Suprapubic skin (tissue), 4 donors: ENCODE results near the gene GSN. TPM values are rescaled to one million over a fixed set of nuclear protein-coding genes. Genes with fewer than 3 reads are reported as not detected.

ENCODE experiments used
- DNase-seq, 2 donors: peaks; one replicate each; pipeline ENCODE4 v3.0.0-alpha.2; 2019; ENCODE audit warnings: low spot score in 2 of 2
- H3K27ac ChIP-seq: fragments of 200-600 bp; sonication (generic); one replicate; pipeline ENCODE4 v1.5.1; 2019
- H3K27me3 ChIP-seq: fragments of 200-600 bp; sonication (generic); one replicate; pipeline ENCODE4 v1.5.1; 2019
- H3K36me3 ChIP-seq: fragments of 200-600 bp; sonication (generic); one replicate; pipeline ENCODE4 v1.5.1; 2019
- H3K4me1 ChIP-seq: fragments of 200-600 bp; sonication (generic); one replicate; pipeline ENCODE4 v1.5.1; 2019
- H3K4me3 ChIP-seq: fragments of 200-600 bp; sonication (generic); one replicate; pipeline ENCODE4 v1.5.1; 2019; ENCODE audit warnings: mild to moderate bottlenecking
- H3K9me3 ChIP-seq: fragments of 200-600 bp; sonication (generic); one replicate; pipeline ENCODE4 v1.5.1; 2019
- CTCF ChIP-seq, 2 donors: fragments of 200-600 bp in 1 of 2; fragments of 450-650 bp in 1 of 2; sonication (generic) in 1 of 2; IDR thresholded peaks; one replicate each; pipeline ENCODE4 v1.5.1; 2016 to 2019; ENCODE audit warnings: antibody characterized with exemption in 2 of 2, mild to moderate bottlenecking in 1 of 2, moderate library complexity in 1 of 2
- EP300 ChIP-seq: sonication (generic); formaldehyde crosslinking; IDR thresholded peaks from one replicate; pipeline ENCODE4 v1.6.1; 2017; ENCODE audit warnings: antibody characterized with exemption
- POLR2A ChIP-seq, 2 donors: fragments of 450-650 bp; IDR thresholded peaks; one replicate each; pipeline ENCODE4 v1.6.1; 2017; ENCODE audit warnings: antibody characterized with exemption in 2 of 2, mild to moderate bottlenecking in 2 of 2, moderate library complexity in 2 of 2
- POLR2AphosphoS5 ChIP-seq, 3 donors: sonication (generic); formaldehyde crosslinking; IDR thresholded peaks; one replicate each; pipeline ENCODE4 v1.6.1; 2017; ENCODE audit warnings: antibody characterized with exemption in 3 of 3
- WGBS: methylation state at CpG from one replicate; pipeline ENCODE4 v1.1.5; 2018; 5-methylcytosine and 5-hydroxymethylcytosine counted together
- total RNA-seq, 4 donors: library from RNA; depleted of rRNA; stranded (reverse); fragments of >200 nt; gene quantifications; one replicate each; pipeline ENCODE4 v1.1.0, GENCODE V29; 2016

Gene GSN
- total RNA-seq, 4 donors from 2014 or later = 681 to 944 (median 771) TPM

DNA sequence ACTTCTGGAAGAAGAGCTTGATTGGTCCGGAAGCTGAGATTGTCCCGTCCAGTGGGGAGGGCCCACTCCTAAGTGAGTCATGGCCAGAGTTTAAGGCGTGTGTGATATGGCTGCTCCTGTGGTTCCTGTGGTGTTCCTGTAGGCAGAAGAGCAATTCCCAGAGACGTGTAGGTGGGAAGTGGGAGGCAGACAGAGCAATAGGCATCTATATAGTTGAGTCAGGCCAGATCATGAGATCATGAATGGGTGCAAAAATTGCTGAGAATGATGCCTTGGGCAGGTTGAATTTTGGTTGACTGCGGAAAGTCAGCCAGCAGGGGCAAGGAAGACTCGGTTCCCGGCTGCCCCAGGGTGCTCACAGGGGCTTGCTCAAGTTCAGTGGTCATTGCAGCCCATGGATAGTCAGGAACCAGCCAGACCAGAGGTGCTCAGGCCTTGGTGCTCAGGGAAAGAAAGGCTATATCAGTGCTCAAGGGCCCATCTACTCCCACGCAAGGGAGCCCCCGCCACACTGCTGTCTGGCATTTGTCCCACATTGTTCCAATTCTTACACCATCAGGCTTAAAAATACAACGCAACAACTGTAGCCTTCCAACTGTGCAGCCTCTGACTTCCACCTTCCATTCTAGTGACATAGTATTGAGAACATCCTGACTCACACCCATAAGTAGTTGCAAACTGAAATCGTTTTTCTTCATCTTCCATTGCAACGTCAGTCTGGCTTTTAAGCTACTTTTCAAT is 21.0 kb upstream of the GSN start:
- H3K36me3 ChIP-seq = no peaks in the 10 kb centered on the region
- H3K4me1 ChIP-seq = peaks cover 4% of the 10 kb centered on the region
- no peaks in the 10 kb centered on the region for H3K27me3 ChIP-seq
- no peak for TF ChIP-seq POLR2AphosphoS5 (IDR thresholded peaks at IDR 0.05)
- no peak for TF ChIP-seq POLR2A (IDR thresholded peaks at IDR 0.05)
- no peak for TF ChIP-seq EP300
- no peak for TF ChIP-seq CTCF (IDR thresholded peaks at IDR 0.05)
- no peak overlapping the region for H3K27ac ChIP-seq
- no peak for DNase-seq
- H3K4me3 ChIP-seq = no peak overlapping the region
- WGBS = 75% methylated on average over 12 of the region's 12 CpGs
- no peaks in the 10 kb centered on the region for H3K9me3 ChIP-seq

DNA sequence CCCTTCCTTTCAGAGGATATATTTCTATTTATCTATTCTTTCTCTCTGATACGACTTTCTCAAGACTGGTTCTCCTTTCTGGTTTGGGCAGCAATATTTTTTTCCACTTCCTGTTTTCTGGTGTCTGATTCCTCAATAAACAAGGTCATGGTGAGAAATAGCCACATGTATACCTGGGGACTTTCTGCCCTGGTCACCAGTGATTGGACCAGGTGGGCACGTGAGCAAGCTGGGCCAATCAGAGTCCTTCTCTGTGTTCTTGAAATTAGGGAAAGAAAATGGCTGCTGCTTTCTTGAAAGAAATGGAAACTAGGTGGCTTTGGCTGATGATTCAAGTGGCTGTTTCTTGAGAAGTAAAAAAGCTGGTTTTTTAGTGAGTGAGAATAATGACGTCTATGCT is 18.4 kb upstream of the GSN start:
- no peak for DNase-seq
- Histone ChIP-seq H3K9me3 (no peaks in the 10 kb centered on the region), H3K4me1 (peaks cover 4% of the 10 kb centered on the region), H3K27ac (no peak overlapping the region), H3K27me3 (no peaks in the 10 kb centered on the region), H3K36me3 (no peaks in the 10 kb centered on the region), H3K4me3 (no peak overlapping the region)
- 81% methylated on average over 3 of the region's 3 CpGs for WGBS
- no peak for TF ChIP-seq POLR2A (IDR thresholded peaks at IDR 0.05)
- no peak for TF ChIP-seq EP300
- no peak for TF ChIP-seq POLR2AphosphoS5 (IDR thresholded peaks at IDR 0.05)
- no peak for TF ChIP-seq CTCF (IDR thresholded peaks at IDR 0.05)

- 91% methylated on average over 5 of the region's 5 CpGs for WGBS
- Histone ChIP-seq H3K4me1 (peaks cover under 1% of the 10 kb centered on the region), H3K27ac (no peak overlapping the region), H3K4me3 (no peak overlapping the region), H3K36me3 (no peaks in the 10 kb centered on the region), H3K9me3 (no peaks in the 10 kb centered on the region), H3K27me3 (no peaks in the 10 kb centered on the region)
- TF ChIP-seq CTCF (IDR thresholded peaks at IDR 0.05) = no peak
- no peak for TF ChIP-seq POLR2A (IDR thresholded peaks at IDR 0.05)
- no peak for TF ChIP-seq EP300
- TF ChIP-seq POLR2AphosphoS5 (IDR thresholded peaks at IDR 0.05) = no peak
- DNase-seq = no peak
Observed at GRCh38 chr9:121252104-121252851, 15.7 kb upstream of the GSN start.

DNA sequence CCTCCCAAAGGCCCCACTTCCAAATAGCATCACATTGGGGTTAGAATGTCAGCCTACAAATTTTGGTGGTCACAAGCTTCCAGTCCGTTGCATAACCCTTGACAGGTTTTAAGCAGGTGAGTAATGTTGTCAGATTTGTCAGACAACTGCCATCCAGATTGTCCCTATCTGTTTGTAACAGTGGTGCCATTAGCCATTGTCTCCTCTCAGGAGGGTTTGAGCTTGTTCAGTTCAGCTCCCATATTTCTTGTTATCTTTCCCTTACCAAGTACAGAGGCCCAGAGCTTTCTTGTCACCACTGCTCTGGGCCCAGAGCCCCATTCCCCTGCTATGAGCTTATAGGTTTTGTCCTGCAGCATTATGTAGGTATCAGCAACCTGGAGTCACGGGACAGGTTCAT is 14.8 kb upstream of the GSN start:
- Histone ChIP-seq H3K27me3 (no peaks in the 10 kb centered on the region), H3K4me1 (no peaks in the 10 kb centered on the region), H3K9me3 (no peaks in the 10 kb centered on the region), H3K36me3 (no peaks in the 10 kb centered on the region), H3K4me3 (no peak overlapping the region), H3K27ac (no peak overlapping the region)
- WGBS = 80% methylated on average over 2 of the region's 2 CpGs
- no peak for TF ChIP-seq CTCF (IDR thresholded peaks at IDR 0.05)
- TF ChIP-seq EP300 = no peak
- TF ChIP-seq POLR2AphosphoS5 (IDR thresholded peaks at IDR 0.05) = no peak
- TF ChIP-seq POLR2A (IDR thresholded peaks at IDR 0.05) = no peak
- no peak for DNase-seq

DNA sequence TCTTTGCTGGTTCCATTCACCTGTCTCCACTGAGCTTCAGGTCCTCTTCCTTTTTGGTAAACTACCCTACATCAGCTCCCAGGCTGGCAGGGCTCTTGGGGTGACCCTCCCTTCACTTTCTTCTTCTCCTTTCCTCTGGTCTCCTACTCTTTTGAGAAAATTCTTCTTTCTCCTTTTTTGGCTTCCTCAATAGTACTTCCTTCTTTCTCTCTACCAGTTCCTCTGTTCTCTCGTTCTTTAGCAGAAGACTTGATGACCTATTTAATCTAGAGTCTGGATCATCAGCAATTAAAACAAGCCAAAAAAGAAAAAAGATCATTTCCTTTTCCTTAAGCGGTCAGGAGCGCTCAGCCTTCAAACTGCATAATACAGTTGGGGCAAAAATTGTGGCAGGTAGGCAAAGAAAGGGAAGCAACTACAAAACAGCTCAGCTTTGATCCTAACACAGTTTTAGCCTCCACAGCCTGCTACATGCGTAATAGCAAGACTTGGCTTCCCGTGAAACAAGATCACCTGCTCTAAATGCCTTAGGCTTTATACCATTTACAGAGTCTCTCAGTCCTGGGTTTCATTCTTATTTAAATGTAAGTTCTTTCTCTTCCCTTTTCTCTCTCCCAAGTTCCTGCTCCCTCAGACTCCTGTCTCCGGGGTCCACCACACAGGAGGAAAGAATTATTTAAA is 14.0 kb upstream of the GSN start:
- WGBS = 51% methylated on average over 6 of the region's 6 CpGs
- no peak for DNase-seq
- no peak overlapping the region for H3K27ac ChIP-seq
- H3K4me1 ChIP-seq = no peaks in the 10 kb centered on the region
- H3K36me3 ChIP-seq = no peaks in the 10 kb centered on the region
- no peaks in the 10 kb centered on the region for H3K9me3 ChIP-seq
- no peaks in the 10 kb centered on the region for H3K27me3 ChIP-seq
- TF ChIP-seq POLR2AphosphoS5 (IDR thresholded peaks at IDR 0.05) (no peak), EP300 (no peak), CTCF (IDR thresholded peaks at IDR 0.05) (no peak), POLR2A (IDR thresholded peaks at IDR 0.05) (no peak)
- no peak overlapping the region for H3K4me3 ChIP-seq
